DND-41 (cell line): ENCODE measurements around the gene SOX11.
A peak's percentile ranks its signal among the peaks of the same experiment; 100 is the strongest.
"Not testable (repeated sequence)": the region's sequence is repeated elsewhere in the genome, so short reads cannot be mapped to it uniquely, and the experiment has no call there.

ENCODE experiments used
- ATAC-seq: fragments of 200-7000 bp; cut with Tn5 transposase; 3 replicates; pipeline ENCODE4 v1.9.1; 2021; ENCODE audit warnings: low read depth; ENCODE audit not compliant: insufficient read depth
- DNase-seq: peaks from one replicate; pipeline ENCODE4 v3.0.0-alpha.2; 2020
- H2AFZ ChIP-seq: 2 replicates; pipeline ENCODE4 v1.6.0; 2012; ENCODE audit warnings: low read depth, low read length
- H3K27ac ChIP-seq: 2 replicates; pipeline ENCODE4 v1.5.1; 2012; ENCODE audit warnings: low read length, inconsistent platforms
- H3K27me3 ChIP-seq: fragments of 200-600 bp; sonication (generic); 2 replicates; pipeline ENCODE4 v1.6.0; 2012; ENCODE audit warnings: low read length, mild to moderate bottlenecking, inconsistent platforms; ENCODE audit not compliant: insufficient read depth, poor library complexity
- H3K36me3 ChIP-seq: 2 replicates; pipeline ENCODE4 v1.5.1; 2012; ENCODE audit warnings: low read length, inconsistent platforms; ENCODE audit not compliant: insufficient read depth
- H3K4me1 ChIP-seq: 2 replicates; pipeline ENCODE4 v1.5.1; 2012; ENCODE audit warnings: mild to moderate bottlenecking, low read length; ENCODE audit not compliant: insufficient read depth
- H3K4me2 ChIP-seq: 2 replicates; pipeline ENCODE4 v1.6.0; 2012; ENCODE audit warnings: mild to moderate bottlenecking, moderate library complexity, low read length, inconsistent platforms; ENCODE audit not compliant: insufficient read depth
- H3K4me3 ChIP-seq, 2 experiments: fragments of 200-600 bp in 1 of 2; shearing (Covaris generic) in 1 of 2; 2 replicates each; pipeline ENCODE4 v1.5.1; 2012 to 2016; ENCODE audit warnings: inconsistent platforms in 2 of 2, low read length in 2 of 2, mild to moderate bottlenecking in 2 of 2, low read depth in 1 of 2, moderate library complexity in 1 of 2
- H3K79me2 ChIP-seq: 2 replicates; pipeline ENCODE4 v1.6.0; 2012; ENCODE audit warnings: low read length, inconsistent platforms; ENCODE audit not compliant: insufficient read depth
- H3K9ac ChIP-seq: 2 replicates; pipeline ENCODE4 v1.6.0; 2012; ENCODE audit warnings: low read depth, mild to moderate bottlenecking, inconsistent platforms, low read length, moderate library complexity
- H3K9me3 ChIP-seq: 2 replicates; pipeline ENCODE4 v1.5.1; 2012; ENCODE audit warnings: low read length, moderate library complexity, mild to moderate bottlenecking, inconsistent platforms; ENCODE audit not compliant: insufficient read depth, severe bottlenecking
- H4K20me1 ChIP-seq: 2 replicates; pipeline ENCODE4 v1.6.0; 2012; ENCODE audit warnings: low read length; ENCODE audit not compliant: insufficient read depth
- CTCF ChIP-seq: IDR thresholded peaks from 2 replicates; pipeline ENCODE4 v1.5.1; 2012; ENCODE audit warnings: borderline replicate concordance, low read length, moderate library complexity, mild to moderate bottlenecking; ENCODE audit not compliant: poor library complexity, severe bottlenecking; ENCODE audit errors: extremely low read depth
- EZH2 ChIP-seq: IDR thresholded peaks from 3 replicates; pipeline ENCODE4 v1.6.1; 2012; ENCODE audit warnings: borderline replicate concordance, low read depth, mild to moderate bottlenecking, moderate library complexity, low read length, inconsistent platforms; ENCODE audit not compliant: severe bottlenecking

Gene SOX11

GRCh38 chr2:5666798-5667197, 25.4 kb upstream of the SOX11 start:
- Histone ChIP-seq H3K4me2 (no peak overlapping the region), H3K9me3 (no peaks in the 10 kb centered on the region), H3K79me2 (no peaks in the 10 kb centered on the region), H3K36me3 (no peaks in the 10 kb centered on the region), H3K4me3 (no peak overlapping the region), H4K20me1 (no peaks in the 10 kb centered on the region), H3K27ac (peak overlapping the region; percentile 66; the same call in 1 of the 2 replicates), H3K4me1 (peaks cover 57% of the 10 kb centered on the region), H2AFZ (no peak overlapping the region), H3K27me3 (no peaks in the 10 kb centered on the region), H3K9ac (no peak overlapping the region)
- ATAC-seq (peak; percentile 65), DNase-seq (peak; percentile 40)
- TF ChIP-seq EZH2 = no peak
- TF ChIP-seq CTCF = no peak

GRCh38 chr2:5667655-5668054, 24.5 kb upstream of the SOX11 start:
- peak overlapping the region; percentile 76; the same call in 1 of the 2 replicates for H3K27ac ChIP-seq
- not testable (repeated sequence) for ATAC-seq, H3K79me2 ChIP-seq, H3K9me3 ChIP-seq, H3K4me2 ChIP-seq, H4K20me1 ChIP-seq, DNase-seq, H3K9ac ChIP-seq, H2AFZ ChIP-seq, H3K27me3 ChIP-seq, H3K4me3 ChIP-seq, H3K36me3 ChIP-seq
- peaks cover 57% of the 10 kb centered on the region for H3K4me1 ChIP-seq

GRCh38 chr2:5668682-5669250, 23.4 kb upstream of the SOX11 start:
- DNase-seq = peak; percentile 69
- no peak overlapping the region for H2AFZ ChIP-seq
- no peak for TF ChIP-seq CTCF
- TF ChIP-seq EZH2 = no peak
- H3K9me3 ChIP-seq = no peaks in the 10 kb centered on the region
- H3K27ac ChIP-seq = peak overlapping the region; percentile 76
- H3K4me3 ChIP-seq = no peak overlapping the region
- H3K36me3 ChIP-seq = no peaks in the 10 kb centered on the region
- no peak overlapping the region for H3K4me2 ChIP-seq
- 0 out of 2 replicates have a peak overlapping the region, but pooled peaks have one; percentile 19 for H3K9ac ChIP-seq
- no peaks in the 10 kb centered on the region for H4K20me1 ChIP-seq
- H3K79me2 ChIP-seq = no peaks in the 10 kb centered on the region
- peaks cover 57% of the 10 kb centered on the region for H3K4me1 ChIP-seq
- peak; percentile 76 for ATAC-seq
- no peaks in the 10 kb centered on the region for H3K27me3 ChIP-seq

- no peaks in the 10 kb centered on the region for H3K79me2 ChIP-seq
- H3K9me3 ChIP-seq = no peaks in the 10 kb centered on the region
- no peak overlapping the region for H3K4me3 ChIP-seq
- H3K36me3 ChIP-seq = no peaks in the 10 kb centered on the region
- no peak overlapping the region for H3K4me2 ChIP-seq
- H3K27ac ChIP-seq = no peak overlapping the region
- no peak overlapping the region for H3K9ac ChIP-seq
- H4K20me1 ChIP-seq = no peaks in the 10 kb centered on the region
- peaks cover 43% of the 10 kb centered on the region for H3K4me1 ChIP-seq
- H3K27me3 ChIP-seq = no peaks in the 10 kb centered on the region
- DNase-seq (no peak), ATAC-seq (no peak)
- TF ChIP-seq EZH2 (no peak), CTCF (no peak)
- no peak overlapping the region for H2AFZ ChIP-seq
These were observed 19.4 kb upstream of the SOX11 start for GRCh38 chr2:5672749-5673144.
